ENCODE data around the gene KCNE4.
"Not testable (repeated sequence)": the region's sequence is repeated elsewhere in the genome, so short reads cannot be mapped to it uniquely, and the experiment has no call there.

KCNE4 gene

DNA sequence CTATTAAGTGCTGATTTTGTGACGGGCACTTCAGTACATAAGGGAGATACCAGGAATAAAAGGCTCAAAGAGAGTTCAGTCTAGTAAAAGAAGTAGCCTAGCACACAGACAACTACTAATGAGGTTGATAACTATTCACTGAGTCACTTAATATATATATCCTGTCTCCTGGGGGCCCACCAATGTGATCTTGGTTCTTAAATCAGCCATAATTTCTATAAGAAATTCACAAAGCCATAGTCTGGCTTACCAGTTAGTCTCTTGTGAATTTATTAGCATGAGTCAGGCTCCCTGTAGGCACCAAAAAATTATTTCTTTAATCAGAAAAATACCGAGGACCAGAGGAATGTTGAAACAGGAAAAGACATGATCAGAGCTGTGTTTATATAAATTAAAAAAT, 10.4 kb downstream of the KCNE4 start:
- Mint-ChIP-seq H3K27ac (no peak overlapping the region), H3K4me1 (no peaks in the 10 kb centered on the region), H3K9me3 (no peaks in the 10 kb centered on the region), H3K4me3 (no peak overlapping the region), H3K27me3 (peaks cover 10% of the 10 kb centered on the region)
- ATAC-seq = no peak
- no peak for DNase-seq

DNA sequence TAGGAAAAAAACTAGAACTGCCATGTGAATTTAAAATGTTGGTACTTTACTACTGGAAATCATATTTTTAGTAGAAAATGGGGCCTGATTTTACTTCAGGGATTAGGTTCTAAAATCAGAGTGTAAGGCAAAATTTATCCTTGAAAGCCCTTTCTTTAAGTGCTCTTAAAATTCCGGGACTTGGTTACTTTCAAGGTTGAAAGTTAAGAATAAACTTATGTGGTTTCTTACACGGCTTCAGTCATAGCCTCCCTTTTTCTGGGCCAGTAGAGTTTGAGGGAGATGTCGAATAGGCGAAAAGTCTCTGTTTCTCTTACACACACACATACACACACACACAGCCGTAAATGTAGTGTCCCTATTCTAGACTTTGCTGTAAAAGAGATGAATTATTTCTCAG, 13.1 kb downstream of the KCNE4 start:
- Mint-ChIP-seq H3K27me3 (peaks cover 9% of the 10 kb centered on the region), H3K9me3 (no peaks in the 10 kb centered on the region), H3K4me1 (no peaks in the 10 kb centered on the region), H3K4me3 (no peak overlapping the region), H3K27ac (no peak overlapping the region)
- DNase-seq (no peak), ATAC-seq (no peak)

DNA sequence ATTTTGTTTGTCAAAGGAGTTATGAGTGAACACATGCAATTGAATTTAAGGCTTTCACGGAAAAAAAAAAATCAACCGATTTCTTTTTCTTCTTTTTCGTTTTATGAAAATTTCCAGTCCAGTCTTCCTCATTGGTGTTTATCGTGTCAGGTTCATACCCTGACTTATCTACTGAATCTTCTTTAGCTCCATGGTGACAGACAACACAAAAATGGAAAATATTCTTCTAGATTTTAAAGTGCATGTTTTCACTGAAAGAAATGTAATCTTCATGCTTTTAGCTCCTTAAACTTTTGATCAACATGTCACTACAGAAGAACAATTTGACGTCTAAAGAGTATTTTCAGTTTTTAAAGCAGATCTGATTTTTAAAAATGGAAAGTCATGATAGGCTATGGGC, 14.7 kb downstream of the KCNE4 start:
- no peak overlapping the region for H3K27ac Mint-ChIP-seq
- H3K4me3 Mint-ChIP-seq = no peak overlapping the region
- ATAC-seq (no peak), DNase-seq (no peak)
- H3K9me3 Mint-ChIP-seq = no peaks in the 10 kb centered on the region
- H3K4me1 Mint-ChIP-seq = no peaks in the 10 kb centered on the region
- H3K27me3 Mint-ChIP-seq = peaks cover 4% of the 10 kb centered on the region

DNA sequence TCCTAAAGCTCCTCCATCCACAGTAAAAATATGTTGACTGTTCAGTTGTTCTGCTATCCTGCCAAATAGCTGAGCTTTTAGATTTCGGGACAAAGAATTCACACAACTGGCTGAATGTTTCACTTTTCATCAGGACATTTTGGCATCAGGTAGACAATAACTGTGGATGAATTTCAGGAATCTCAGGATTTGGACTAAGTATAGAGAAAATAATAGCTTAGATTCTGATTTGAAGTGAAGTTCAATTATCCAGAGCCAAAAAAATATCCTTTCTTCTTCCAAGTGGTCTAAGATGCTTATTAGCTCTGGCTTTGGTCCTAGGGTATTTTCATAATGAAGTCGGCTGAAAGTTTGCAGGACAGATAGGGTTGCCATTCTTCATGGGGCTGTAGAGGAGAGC, 16.1 kb downstream of the KCNE4 start:
- Mint-ChIP-seq H3K4me1 (no peaks in the 10 kb centered on the region), H3K27me3 (peaks cover 11% of the 10 kb centered on the region)

DNA sequence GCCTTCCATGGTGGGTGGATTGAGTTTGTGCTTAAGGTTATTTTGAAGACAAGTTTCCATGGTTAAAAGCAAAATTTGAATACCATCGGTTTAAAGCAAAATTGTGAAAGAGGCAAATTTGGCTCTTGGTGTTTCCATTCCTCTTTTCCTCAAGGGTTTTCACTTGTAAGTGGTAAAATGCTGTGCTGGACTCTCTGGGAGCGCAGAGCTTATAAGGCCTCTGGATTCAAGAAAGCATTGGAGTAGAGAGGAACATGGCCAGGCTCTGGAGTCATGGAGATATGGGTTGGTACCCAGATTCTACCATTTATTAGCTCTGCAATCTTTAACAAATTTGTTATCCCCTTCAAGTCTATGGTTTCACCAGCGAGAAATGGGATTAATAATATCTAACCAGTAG, 17.5 kb downstream of the KCNE4 start:
- Mint-ChIP-seq H3K4me1 (no peaks in the 10 kb centered on the region), H3K9me3 (no peaks in the 10 kb centered on the region)

More for the DNA sequence above, 16.1 kb downstream of the KCNE4 start:
- DNase-seq (no peak), ATAC-seq (no peak)
- Mint-ChIP-seq H3K4me3 (no peak overlapping the region), H3K27ac (no peak overlapping the region), H3K9me3 (no peaks in the 10 kb centered on the region)

DNA sequence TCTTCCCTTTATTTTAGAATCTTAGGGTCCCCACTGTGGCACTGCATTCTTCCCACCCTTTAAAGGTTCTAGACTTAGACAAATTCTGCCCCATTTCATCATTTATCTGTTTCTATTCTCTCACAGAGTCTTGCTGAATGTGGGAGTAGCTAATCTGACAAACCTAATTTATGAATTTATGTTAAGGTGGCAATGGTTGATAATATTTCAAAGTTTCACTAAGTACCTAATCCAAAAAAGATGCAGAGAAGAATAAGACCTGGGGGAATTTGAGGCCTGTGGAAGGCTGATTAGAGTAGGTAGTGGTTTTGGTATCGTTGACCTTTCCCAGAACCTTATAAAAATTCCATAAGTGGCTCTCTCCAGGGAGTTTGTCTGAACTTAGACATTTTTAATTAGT, 18.0 kb downstream of the KCNE4 start:
- peaks cover 11% of the 10 kb centered on the region for H3K27me3 Mint-ChIP-seq
- ATAC-seq = no peak

More for the DNA sequence above, 17.5 kb downstream of the KCNE4 start:
- Mint-ChIP-seq H3K27me3 (peaks cover 11% of the 10 kb centered on the region), H3K4me3 (no peak overlapping the region), H3K27ac (no peak overlapping the region)
- DNase-seq = no peak
- ATAC-seq = no peak

DNA sequence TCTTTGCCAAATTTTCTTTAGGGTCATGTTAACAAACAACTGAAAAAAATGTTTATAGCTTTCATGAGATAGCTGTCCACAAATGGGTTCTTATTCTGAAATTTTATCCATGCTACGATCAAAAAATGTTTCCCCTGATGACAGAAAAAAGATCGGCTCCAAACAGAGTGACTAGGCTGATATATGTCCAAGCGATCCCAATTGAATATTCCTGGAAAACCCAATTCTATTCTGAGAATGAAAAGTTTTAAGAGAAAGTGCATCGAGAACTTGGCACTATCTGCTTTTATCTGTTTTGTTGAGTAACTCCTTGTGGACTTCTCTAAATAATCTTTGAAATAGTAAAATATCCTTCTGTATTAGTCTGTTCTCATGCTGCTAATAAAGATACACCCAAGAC, 19.1 kb downstream of the KCNE4 start:
- no peaks in the 10 kb centered on the region for H3K9me3 Mint-ChIP-seq
- no peak overlapping the region for H3K4me3 Mint-ChIP-seq
- H3K4me1 Mint-ChIP-seq = no peaks in the 10 kb centered on the region
- no peak overlapping the region for H3K27ac Mint-ChIP-seq
- no peak for ATAC-seq
- H3K27me3 Mint-ChIP-seq = peaks cover 11% of the 10 kb centered on the region
- DNase-seq = no peak

More for the DNA sequence above, 18.0 kb downstream of the KCNE4 start:
- H3K27ac Mint-ChIP-seq = no peak overlapping the region
- no peaks in the 10 kb centered on the region for H3K4me1 Mint-ChIP-seq
- no peaks in the 10 kb centered on the region for H3K9me3 Mint-ChIP-seq
- no peak for DNase-seq
- H3K4me3 Mint-ChIP-seq = no peak overlapping the region

DNA sequence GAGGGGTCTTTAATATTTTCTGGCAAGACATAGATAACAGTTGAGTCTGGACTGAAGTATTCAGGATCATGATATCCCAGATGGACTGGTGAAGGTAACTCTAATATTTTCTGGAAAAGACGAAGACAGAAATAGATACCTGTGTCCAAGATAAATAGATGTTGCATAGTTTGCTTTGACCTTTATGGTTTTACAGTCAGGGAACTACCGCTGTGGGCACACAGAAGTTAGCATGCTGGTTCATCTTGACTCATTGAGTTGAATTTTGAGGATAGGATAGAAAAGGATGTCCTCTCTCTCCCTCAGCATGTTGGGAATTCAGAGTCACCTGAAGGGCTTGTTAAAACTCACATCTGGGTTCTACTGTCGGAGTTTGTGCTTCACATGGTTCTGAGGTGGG, 20.8 kb downstream of the KCNE4 start:
- Mint-ChIP-seq H3K27ac (no peak overlapping the region), H3K27me3 (peaks cover 11% of the 10 kb centered on the region), H3K4me3 (no peak overlapping the region), H3K9me3 (no peaks in the 10 kb centered on the region), H3K4me1 (no peaks in the 10 kb centered on the region)
- ATAC-seq (no peak), DNase-seq (no peak)

DNA sequence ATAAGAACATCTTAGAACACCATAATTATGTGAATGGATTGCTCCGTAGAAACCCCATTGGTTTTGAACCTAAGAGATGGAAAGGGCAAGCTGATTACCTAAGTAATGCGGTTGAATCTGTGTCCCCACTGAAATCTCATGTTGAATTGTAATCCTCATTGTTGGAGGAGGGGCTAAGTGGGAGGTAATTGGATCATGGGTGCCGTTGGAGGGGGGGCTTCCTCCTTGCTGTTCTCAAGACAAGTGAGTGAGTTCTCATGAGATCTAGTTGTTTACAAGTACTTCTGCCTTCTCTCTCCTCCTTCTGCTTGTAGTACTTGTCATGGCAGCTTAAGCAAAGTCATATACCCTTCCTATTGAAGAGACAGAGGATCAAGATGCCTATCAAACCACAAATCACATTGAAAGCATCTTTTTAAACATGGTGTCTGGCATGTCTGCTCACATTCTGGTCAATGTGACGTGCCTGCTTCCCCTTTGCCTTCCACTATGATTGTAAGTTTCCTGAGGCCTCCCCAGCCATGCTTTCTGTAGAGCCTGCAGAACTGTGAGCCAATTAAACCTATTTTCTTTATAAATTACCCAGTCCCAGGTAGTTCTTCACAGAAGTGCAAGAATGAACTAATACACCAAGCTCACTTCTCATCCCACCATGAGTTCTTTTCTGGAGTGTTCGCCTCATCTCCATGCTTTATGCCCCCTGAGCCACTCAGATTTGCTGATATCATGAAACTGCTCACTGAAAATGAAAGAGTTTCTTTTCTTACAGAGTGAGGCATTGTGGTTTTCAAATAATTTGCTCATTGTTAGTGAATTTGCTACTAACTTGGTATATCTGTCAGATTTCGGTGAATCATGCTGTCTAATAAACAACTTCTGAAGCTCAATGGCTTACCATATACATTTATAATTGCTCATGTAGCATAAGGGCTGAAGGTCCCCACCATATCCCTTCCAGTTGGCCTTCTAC, 23.6 kb downstream of the KCNE4 start:
- Mint-ChIP-seq H3K4me1 (no peaks in the 10 kb centered on the region), H3K27ac (no peak overlapping the region), H3K27me3 (peaks cover 11% of the 10 kb centered on the region), H3K9me3 (no peaks in the 10 kb centered on the region), H3K4me3 (no peak overlapping the region)
- ATAC-seq = no peak
- no peak for DNase-seq

DNA sequence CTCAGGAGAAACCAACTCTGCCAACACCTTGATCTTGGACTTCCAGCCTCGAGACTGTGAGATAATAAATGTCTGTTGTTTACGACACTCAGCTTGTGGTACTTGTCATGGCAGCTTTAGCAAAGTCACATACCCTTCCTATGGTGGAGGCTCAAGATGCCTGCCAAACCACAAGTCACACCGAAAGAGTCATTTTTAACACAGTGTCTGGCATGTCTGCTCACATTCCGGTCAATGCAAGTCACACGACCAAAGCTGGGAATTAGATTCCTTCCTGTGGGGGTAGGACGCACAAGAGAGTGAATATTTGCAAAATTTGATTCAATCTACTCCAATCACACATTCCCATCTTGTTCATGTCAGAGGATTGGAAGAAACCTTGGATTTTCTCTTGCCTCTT, 24.6 kb downstream of the KCNE4 start:
- Mint-ChIP-seq H3K4me3 (no peak overlapping the region), H3K27me3 (peaks cover 9% of the 10 kb centered on the region), H3K9me3 (no peaks in the 10 kb centered on the region), H3K4me1 (no peaks in the 10 kb centered on the region), H3K27ac (peak overlapping the region in 1 of 2 donors; percentile 15)
- no peak for DNase-seq
- no peak for ATAC-seq

DNA sequence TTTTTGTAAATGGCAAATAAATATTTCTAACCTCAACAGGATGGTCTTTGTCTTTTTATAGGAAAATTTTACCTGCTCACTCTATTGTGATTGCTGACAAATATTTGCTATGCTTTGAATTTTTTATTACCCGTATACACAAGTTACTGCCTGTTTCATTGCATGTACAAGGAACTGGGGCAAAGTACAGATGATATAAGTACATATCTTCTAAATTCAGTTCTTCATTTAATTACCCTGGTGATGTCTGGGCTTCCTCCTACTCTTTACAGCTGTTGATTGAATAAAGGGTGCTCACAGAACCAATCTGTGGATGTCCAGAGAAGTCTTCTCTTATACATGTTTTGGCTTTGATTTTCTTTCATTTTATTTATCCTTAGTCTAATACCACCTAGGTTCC, 26.5 kb downstream of the KCNE4 start:
- H3K27me3 Mint-ChIP-seq = no peaks in the 10 kb centered on the region
- DNase-seq = no peak

DNA sequence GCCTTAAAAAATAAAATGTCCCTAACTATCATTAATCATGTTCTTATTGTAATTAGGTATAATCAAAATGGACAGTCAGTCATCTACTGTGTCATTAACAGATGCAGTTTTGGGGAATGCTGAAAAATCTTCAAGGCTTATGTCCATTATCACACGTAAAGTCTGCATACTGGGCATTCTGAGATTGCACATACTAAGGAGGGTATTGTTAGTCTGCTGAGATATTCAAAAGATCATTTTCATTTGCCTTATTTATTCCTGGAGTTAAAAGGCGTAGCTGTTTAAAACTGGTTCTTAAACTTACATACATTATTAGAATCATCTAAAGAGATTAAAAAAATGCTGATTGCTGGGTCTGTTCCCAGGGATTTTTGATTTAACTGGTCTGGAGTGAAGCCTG, 27.4 kb downstream of the KCNE4 start:
- no peaks in the 10 kb centered on the region for H3K4me1 Mint-ChIP-seq
- H3K27me3 Mint-ChIP-seq = no peaks in the 10 kb centered on the region
- no peak overlapping the region for H3K4me3 Mint-ChIP-seq
- no peaks in the 10 kb centered on the region for H3K9me3 Mint-ChIP-seq
- H3K27ac Mint-ChIP-seq = no peak overlapping the region
- DNase-seq (no peak), ATAC-seq (no peak)

More for the DNA sequence above, 26.5 kb downstream of the KCNE4 start:
- Mint-ChIP-seq H3K4me1 (no peaks in the 10 kb centered on the region), H3K9me3 (no peaks in the 10 kb centered on the region), H3K4me3 (no peak overlapping the region), H3K27ac (no peak overlapping the region)
- no peak for ATAC-seq

DNA sequence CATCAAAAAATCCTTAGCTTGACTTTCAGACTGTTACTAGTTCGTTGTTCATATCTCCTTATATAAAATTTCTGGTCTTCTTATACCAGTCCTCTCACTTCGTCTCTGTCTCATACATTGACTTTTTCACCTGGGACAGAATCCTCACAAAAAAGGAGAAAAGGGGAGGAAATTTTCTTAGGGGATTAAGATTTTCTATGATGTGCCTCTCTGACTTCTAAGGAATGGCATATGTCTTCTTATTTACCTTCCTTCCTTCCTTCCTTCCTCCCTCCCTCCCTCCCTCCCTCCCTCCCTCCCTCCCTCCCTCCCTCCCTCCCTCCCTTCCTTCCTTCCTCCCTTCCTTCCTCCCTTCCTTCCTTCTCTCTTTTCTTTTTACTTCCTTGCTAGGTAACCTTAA, 27.9 kb downstream of the KCNE4 start:
- Mint-ChIP-seq H3K9me3 (no peaks in the 10 kb centered on the region), H3K4me3 (no peak overlapping the region), H3K4me1 (no peaks in the 10 kb centered on the region), H3K27ac (no peak overlapping the region), H3K27me3 (no peaks in the 10 kb centered on the region)
- DNase-seq = no peak
- ATAC-seq = no peak

DNA sequence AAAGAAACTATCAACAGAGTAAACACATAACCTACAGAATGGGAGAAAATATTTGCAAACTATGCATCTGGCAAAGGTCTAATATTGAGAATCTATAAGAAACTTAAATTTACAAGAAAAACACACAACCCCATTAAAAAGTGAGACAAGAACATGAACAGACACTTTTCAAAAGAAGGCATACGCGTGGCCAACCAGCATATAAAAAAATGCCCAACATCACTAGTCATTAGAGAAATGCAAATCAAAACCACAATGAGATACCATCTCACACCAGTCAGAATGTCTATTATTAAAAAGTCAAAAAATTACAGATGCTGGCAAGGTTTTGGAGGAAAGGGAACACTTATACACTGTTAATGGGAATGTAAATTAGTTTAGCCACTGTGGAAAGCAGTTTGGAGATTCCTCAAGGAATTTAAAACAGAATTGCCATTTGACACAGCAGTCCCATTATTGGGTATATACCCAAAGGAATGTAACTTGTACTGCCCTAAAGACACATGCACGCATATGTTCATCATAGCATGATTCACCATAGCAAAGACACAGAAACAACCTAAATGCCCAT, 28.9 kb downstream of the KCNE4 start:
- H3K27ac Mint-ChIP-seq, H3K4me1 Mint-ChIP-seq, H3K27me3 Mint-ChIP-seq, DNase-seq, ATAC-seq, H3K4me3 Mint-ChIP-seq, H3K9me3 Mint-ChIP-seq: not testable (repeated sequence)

DNA sequence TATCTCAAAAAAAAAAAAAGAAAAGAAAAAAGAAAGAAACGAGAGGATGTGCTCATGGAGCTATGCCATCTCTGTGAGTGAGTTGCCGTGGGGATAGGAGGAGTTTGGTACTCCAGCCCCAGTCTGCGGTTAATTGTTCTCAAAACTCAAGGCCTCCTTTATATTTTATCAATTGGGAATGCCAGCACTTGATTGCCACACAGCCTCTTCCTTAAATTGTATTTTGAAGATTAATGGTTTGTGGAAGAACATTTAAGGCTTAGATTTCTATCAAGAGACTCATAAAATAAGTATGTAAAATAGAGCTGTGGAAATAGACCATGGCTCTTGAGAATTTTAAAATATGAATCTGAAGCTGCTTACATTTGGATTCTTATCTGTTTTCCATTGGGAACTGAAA, 29.8 kb downstream of the KCNE4 start:
- Mint-ChIP-seq H3K4me3 (no peak overlapping the region), H3K9me3 (no peaks in the 10 kb centered on the region), H3K27ac (no peak overlapping the region), H3K4me1 (no peaks in the 10 kb centered on the region), H3K27me3 (peaks cover 7% of the 10 kb centered on the region)
- DNase-seq (no peak), ATAC-seq (no peak)

DNA sequence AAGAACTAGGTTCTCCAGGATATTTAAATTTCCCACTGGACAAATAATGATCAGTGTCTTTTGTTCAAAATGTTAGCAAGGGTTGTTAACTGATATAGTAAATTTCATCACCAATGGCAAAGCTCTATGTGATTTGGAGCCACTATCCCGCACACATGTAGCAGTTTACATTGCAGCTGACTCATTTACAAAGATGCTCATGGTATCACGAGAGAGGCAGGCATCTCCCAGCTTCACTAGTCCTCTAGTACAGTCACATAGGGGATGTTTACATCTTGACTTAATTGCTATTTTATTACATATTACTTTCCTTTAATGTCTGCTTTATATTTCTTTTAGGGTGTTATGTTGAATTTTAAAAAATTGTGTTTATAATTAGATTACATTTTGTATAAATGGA, 30.7 kb downstream of the KCNE4 start:
- H3K27ac Mint-ChIP-seq = no peak overlapping the region
- DNase-seq = no peak
- H3K4me1 Mint-ChIP-seq = no peaks in the 10 kb centered on the region
- no peak for ATAC-seq
- H3K27me3 Mint-ChIP-seq = peaks cover 7% of the 10 kb centered on the region
- no peak overlapping the region for H3K4me3 Mint-ChIP-seq
- H3K9me3 Mint-ChIP-seq = no peaks in the 10 kb centered on the region
